Lower leg skin (tissue), 3 donors: Measurements from ENCODE around the gene WDR62.

Experiments used
- POLR2A ChIP-seq, 2 donors: fragments of 450-650 bp; IDR thresholded peaks; one replicate each; pipeline ENCODE4 v1.6.1; 2016 to 2017; ENCODE audit warnings: antibody characterized with exemption in 2 of 2, mild to moderate bottlenecking in 1 of 2, moderate library complexity in 1 of 2
- TF ChIP-seq, protein P1 (sequence below), 3 donors: fragments of 450-650 bp; IDR thresholded peaks; one replicate each; pipeline ENCODE4 v1.5.1; 2016; ENCODE audit warnings: antibody characterized with exemption in 3 of 3, mild to moderate bottlenecking in 3 of 3, moderate library complexity in 2 of 3

DNA sequence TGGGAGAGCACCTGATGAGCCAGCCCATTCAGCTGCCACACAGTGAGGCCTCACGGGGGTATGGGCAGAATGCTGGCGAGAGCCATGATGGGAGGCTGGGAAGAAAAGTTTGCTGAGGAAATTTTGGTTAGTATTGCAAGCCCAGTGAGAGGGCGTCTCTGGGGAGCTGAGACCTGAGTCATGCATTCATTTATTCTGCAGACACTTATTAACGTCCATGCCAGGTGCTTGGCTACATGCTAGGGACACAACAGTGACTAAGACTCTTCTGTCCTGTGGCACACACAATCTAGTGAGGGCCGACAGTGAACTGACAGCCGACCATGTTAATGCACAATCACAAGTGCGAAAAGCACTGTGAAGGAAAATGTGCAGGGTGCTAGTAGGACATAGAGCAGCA is 27.2 kb downstream of the WDR62 start:
- TF ChIP-seq POLR2A (IDR thresholded peaks at IDR 0.05) = no peak
- TF ChIP-seq, protein P1, sequence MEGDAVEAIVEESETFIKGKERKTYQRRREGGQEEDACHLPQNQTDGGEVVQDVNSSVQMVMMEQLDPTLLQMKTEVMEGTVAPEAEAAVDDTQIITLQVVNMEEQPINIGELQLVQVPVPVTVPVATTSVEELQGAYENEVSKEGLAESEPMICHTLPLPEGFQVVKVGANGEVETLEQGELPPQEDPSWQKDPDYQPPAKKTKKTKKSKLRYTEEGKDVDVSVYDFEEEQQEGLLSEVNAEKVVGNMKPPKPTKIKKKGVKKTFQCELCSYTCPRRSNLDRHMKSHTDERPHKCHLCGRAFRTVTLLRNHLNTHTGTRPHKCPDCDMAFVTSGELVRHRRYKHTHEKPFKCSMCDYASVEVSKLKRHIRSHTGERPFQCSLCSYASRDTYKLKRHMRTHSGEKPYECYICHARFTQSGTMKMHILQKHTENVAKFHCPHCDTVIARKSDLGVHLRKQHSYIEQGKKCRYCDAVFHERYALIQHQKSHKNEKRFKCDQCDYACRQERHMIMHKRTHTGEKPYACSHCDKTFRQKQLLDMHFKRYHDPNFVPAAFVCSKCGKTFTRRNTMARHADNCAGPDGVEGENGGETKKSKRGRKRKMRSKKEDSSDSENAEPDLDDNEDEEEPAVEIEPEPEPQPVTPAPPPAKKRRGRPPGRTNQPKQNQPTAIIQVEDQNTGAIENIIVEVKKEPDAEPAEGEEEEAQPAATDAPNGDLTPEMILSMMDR (IDR thresholded peaks at IDR 0.05) = no peak
